Stimulated activated CD4-positive, alpha-beta T cell treated with anti-CD3 and anti-CD28 coated beads, Interleukin-12 subunit alpha, Interleukin-12 subunit beta, amount 100 ng/mL, for 24 hours (primary cell): ENCODE data around the gene C2orf81.
"Not testable (repeated sequence)": the region's sequence is repeated elsewhere in the genome, so short reads cannot be mapped to it uniquely, and the experiment has no call there.

Experiments
- DNase-seq, 2 experiments: peaks; one replicate each; pipeline ENCODE4 v3.0.0-alpha.2; 2020; ENCODE audit warnings: low read depth in 2 of 2

C2orf81 gene

GRCh38 chr2:74423231-74424095, 2.0 kb upstream of the C2orf81 start:
- no peak for DNase-seq

GRCh38 chr2:74420443-74421103, 846 bp downstream of the C2orf81 start:
- not testable (repeated sequence) for DNase-seq

- DNase-seq, result no peak
These were observed 1.4 kb downstream of the C2orf81 start for GRCh38 chr2:74420006-74420405.

- DNase-seq, result no peak
These were observed 2.1 kb downstream of the C2orf81 start for GRCh38 chr2:74419345-74419744.

GRCh38 chr2:74418312-74418711, 3.1 kb downstream of the C2orf81 start:
- DNase-seq, result no peak

- DNase-seq, result no peak
These were observed 3.7 kb downstream of the C2orf81 start for GRCh38 chr2:74417763-74418162.

- DNase-seq, result no peak
These were observed 4.2 kb downstream of the C2orf81 start for GRCh38 chr2:74417197-74417596.

GRCh38 chr2:74416778-74417177, 4.6 kb downstream of the C2orf81 start:
- no peak for DNase-seq

- no peak for DNase-seq
These were observed 5.5 kb downstream of the C2orf81 start for GRCh38 chr2:74415762-74416395.

- no peak for DNase-seq
These were observed 6.3 kb downstream of the C2orf81 start for GRCh38 chr2:74414881-74415761.

- no peak for DNase-seq
These were observed 7.0 kb downstream of the C2orf81 start for GRCh38 chr2:74414441-74414840.

- no peak for DNase-seq
These were observed 8.3 kb downstream of the C2orf81 start for GRCh38 chr2:74413001-74413698.

GRCh38 chr2:74407682-74408081, 13.7 kb downstream of the C2orf81 start:
- no peak for DNase-seq

GRCh38 chr2:74406035-74406434, 15.4 kb downstream of the C2orf81 start:
- no peak for DNase-seq

- no peak for DNase-seq
These were observed 19.5 kb downstream of the C2orf81 start for GRCh38 chr2:74401891-74402290.

- DNase-seq, result no peak
These were observed 21.6 kb downstream of the C2orf81 start for GRCh38 chr2:74399785-74400184.

GRCh38 chr2:74396149-74396548, 25.3 kb downstream of the C2orf81 start:
- no peak for DNase-seq

GRCh38 chr2:74393525-74393924, 27.9 kb downstream of the C2orf81 start:
- DNase-seq, result no peak

- no peak for DNase-seq
These were observed 29.0 kb downstream of the C2orf81 start for GRCh38 chr2:74392449-74392743.

GRCh38 chr2:74391580-74392448, 29.6 kb downstream of the C2orf81 start:
- DNase-seq, result peak; percentile 85 to 91
